IPS-NIHi7 (cell line): Measurements from ENCODE around the gene DCUN1D5.

ENCODE experiments used
- DNase-seq: peaks from one replicate; pipeline ENCODE4 v3.0.0; 2012; ENCODE audit warnings: mixed read lengths; ENCODE audit errors: extremely low spot score

DCUN1D5 gene

GRCh38 chr11:103091801-103092524 is at the start of gene DCUN1D5:
DCUN1D5 (minus strand) TSS chr11:103092160; CDS start chr11:103091872, 288 bp downstream.
- peak; percentile 95 for DNase-seq

DNA sequence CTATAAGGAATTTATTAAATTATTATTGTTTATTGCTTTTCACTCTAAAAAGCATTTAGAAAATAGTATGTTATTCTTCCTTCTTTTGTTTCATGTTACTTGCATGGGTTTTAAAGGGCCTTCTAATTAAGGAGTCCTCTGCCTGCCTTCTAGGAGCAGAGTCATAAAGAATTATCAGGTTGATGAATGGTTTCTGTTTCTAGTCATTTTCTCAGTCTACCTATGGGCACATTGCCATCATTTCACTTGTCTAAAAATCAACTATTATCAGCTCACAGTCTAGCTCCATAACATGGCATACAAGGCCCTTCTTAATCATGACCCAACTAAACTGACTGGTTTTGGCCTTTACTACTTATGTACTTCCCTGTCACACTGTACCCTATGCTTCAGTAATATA is 33.5 kb upstream of the DCUN1D5 start:
- no peak for DNase-seq

- DNase-seq = no peak
These were observed 22.9 kb upstream of the DCUN1D5 start for GRCh38 chr11:103114836-103115235.

DNA sequence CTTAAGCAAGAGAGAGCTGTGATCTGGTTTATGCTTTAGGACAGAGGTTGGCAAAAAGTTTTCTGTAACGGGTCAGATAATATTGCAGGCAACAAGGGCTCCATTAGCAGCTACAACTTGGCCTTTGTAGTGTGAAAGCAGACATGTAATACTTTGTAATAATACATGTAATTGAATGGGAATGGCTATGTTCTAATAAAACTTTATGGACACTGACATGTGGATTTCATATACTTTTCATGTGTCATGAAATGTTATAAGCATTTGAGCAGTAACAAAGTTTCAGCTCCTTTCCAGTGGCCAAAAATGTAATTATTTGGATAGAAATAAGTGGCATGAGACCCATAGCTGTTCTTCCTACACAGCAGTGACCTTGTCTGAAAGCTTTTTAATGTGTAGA is 20.4 kb upstream of the DCUN1D5 start:
- DNase-seq = no peak

- DNase-seq = no peak
These were observed 19.4 kb upstream of the DCUN1D5 start for GRCh38 chr11:103111400-103111799.

GRCh38 chr11:103110391-103110790 is 18.4 kb upstream of the DCUN1D5 start:
- no peak for DNase-seq

- no peak for DNase-seq
These were observed 17.9 kb upstream of the DCUN1D5 start for GRCh38 chr11:103109818-103110388.

- peak; percentile 96 for DNase-seq
These were observed 17.2 kb upstream of the DCUN1D5 start, which contains the start of gene DYNC2H1 for GRCh38 chr11:103108933-103109817. DYNC2H1 (plus strand) TSS chr11:103109426; CDS start chr11:103109575, 149 bp downstream.

DNA sequence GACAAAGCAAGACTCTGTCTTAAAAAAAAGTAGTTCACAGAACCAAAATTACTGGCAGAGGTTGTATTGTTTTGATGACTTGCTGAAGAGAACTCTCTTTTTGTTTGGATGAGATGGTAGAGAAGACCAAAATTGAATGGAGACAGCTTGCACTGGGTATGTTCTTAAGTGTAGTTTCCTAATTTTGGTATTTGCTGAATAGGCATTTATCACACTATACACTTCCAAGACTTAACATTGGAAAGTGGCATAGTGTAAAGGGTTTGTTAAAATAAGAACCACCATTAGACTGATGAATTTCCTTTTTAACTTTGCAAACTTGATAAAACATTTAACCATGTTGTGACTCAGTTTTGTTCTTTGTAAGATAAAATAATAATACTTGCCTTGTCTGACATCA is 5.3 kb upstream of the DCUN1D5 start:
- no peak for DNase-seq

- DNase-seq = peak; percentile 33
These were observed 728 bp downstream of the DCUN1D5 start for GRCh38 chr11:103091064-103091800.

DNA sequence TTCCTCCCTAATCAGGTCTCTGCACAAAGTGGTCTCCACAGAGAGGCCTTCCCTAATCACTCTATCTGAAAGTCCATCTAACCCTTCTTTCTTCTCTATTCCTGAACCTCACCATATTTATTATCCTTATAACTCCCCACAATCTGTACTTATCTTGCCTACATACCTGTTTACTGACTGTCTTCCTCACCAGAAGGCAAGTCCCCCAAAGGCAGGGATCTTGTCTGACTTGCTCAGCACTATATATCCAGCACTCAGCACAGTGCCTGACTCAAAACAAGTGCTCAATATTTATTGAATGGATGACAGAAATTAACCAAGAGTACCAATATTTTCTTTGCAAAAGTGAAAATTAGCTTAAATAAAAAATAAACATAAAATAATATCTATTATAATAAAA is 5.5 kb downstream of the DCUN1D5 start:
- DNase-seq = no peak

DNA sequence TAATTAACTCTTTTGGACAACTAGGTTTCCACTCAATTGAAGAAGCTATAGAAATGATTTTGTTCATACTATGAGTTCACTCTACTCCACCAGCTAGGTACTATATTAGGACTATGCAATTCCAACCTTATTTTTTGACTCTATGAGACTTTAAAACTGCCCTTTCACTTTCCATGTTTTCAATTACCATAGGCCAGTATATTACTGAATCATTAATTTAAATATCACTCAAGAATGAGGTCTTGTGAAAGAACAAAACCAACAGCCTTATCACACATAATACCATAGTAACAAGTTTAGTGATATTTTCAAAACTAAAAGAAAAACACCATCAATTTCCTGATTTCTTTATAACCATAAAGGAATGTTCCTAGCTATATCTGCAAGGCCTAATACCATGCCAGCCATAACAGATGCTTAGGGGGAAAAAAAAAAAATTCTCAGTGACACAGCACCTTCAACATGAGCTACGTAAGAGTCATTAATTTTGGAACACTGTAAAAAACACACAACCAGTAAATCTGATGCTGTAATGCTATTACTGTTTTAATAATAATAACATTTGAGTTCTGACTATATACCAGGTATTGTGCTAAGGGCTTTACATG is 6.1 kb downstream of the DCUN1D5 start:
- no peak for DNase-seq

- no peak for DNase-seq
These were observed 12.1 kb downstream of the DCUN1D5 start for GRCh38 chr11:103079833-103080232.

DNA sequence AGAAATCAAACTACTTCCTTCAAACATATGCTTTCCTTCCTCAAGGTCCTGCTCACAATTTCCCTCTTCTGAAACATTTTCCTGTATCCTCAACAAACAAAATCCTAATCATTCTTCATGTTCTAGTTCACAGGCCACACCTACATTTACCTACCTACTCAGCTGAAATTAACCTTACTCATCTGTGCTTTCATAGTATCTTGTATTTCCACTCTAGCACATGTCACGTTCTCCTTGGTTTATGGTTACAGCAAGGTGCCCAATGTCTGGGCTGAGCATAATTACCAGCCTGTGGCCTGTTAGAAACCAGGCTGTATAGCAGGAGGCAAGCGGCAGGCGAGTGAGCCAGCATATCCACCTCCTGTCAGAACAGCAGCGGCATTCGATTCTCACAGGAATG is 13.2 kb downstream of the DCUN1D5 start:
- DNase-seq = no peak

DNA sequence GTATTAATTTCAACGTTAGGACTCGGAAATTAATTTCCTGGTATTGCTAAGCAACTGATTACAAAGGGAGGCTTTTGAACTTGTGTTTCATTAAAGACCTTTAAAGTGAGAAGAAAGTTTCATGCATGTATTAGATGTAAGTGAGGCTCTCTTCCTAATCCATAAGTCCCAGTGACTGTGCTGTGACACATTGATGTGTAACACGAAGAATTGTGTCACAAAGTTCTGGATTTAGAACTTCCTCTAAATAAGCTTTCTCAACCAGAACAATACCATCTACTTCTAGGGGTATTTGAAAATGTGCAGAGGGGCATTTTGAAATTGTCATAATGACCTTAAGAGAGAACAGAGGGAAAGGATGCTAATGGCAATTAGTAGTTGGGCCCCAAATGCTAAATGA is 14.4 kb downstream of the DCUN1D5 start:
- DNase-seq = no peak

DNA sequence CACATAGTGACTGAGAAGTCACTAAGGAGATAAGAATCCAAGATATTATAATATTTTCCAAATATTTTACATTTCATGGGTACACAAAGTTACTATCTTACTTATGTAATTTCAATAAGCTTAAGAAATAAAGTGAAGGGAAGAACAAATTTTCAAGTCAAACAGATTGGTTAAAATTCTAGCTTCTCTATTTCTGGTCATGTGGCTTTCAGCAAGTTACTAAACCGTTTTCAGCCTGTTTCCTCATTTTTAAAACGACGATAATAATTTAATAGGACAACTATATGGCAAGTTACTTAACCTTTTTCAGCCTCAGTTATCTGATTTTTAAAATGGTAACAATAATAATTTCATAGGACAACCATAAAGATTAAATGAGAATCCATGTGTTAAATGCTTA is 15.6 kb downstream of the DCUN1D5 start:
- no peak for DNase-seq

DNA sequence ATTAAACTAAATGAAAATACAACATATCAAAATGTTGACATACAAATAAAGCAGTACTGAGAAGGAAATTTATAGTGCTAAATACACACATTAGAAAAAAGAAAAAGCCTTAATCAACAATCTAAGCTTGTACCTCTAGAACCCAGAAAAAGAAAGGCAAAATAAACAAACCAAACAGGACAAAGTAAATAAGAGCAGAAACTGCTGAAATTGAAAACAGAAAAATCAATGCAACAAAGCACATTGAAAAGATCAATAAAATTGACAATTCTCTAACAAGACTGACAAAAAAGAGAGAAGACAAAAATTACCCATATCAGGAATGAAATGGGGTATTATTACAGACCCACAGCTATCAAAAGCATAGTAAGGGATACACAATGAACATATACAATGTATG is 21.0 kb downstream of the DCUN1D5 start:
- DNase-seq = no peak

DNA sequence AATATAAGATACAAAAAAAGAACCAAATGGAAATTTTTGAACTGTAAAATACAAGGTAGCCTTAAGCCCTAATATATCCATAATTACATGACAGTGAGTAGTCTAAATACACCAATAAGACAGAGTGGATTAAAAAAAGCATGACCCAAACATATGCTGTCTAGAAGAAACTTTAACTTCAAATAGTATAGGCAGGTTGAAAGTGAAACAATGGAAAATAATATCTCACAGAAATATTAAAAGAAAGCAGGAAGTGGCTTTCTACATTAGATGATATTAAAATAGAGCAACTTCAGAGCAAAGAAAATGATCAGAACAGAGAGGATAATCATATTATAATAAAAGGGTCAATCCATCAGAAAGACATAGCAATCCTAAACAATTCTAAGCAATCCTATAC is 21.8 kb downstream of the DCUN1D5 start:
- no peak for DNase-seq

GRCh38 chr11:103069367-103069766 is 22.6 kb downstream of the DCUN1D5 start:
- peak; percentile 9 for DNase-seq

DNA sequence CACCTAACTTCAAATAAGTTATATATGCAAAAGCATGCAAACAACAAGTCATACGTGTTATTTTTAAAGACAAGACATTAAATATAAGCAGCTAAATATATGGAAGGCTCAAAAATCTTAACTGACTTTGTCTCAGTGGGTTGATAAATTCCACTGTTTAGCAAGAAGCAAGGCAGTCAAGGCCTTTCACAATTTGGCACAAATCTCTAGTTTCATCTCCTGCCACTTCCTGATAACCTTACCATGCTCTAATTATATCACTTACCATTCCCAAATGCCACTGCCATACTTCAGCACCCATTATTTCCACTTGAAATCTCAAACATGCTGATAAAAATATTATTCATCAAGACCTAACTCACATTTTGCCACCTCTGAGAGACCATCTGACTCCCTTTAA is 24.8 kb downstream of the DCUN1D5 start:
- DNase-seq = no peak

- DNase-seq = no peak
These were observed 30.3 kb downstream of the DCUN1D5 start for GRCh38 chr11:103061656-103062055.
